Hepatocyte (in vitro differentiated cells): ENCODE measurements around the gene LYZL4. TPM values are rescaled to one million over a fixed set of nuclear protein-coding genes. Genes with fewer than 3 reads are reported as not detected.

ENCODE experiments used
- DNase-seq: peaks from one replicate; pipeline ENCODE4 v3.0.0-alpha.2; 2016; ENCODE audit warnings: low spot score
- H2AFZ ChIP-seq: fragments of 200-600 bp; sonication (generic); 2 replicates; pipeline ENCODE4 v1.6.0; 2016; ENCODE audit warnings: antibody characterized with exemption, mild to moderate bottlenecking
- H3K27ac ChIP-seq: fragments of 200-600 bp; sonication (generic); 2 replicates; pipeline ENCODE4 v1.5.1; 2016; ENCODE audit warnings: mild to moderate bottlenecking
- H3K27me3 ChIP-seq: fragments of 200-600 bp; sonication (generic); 2 replicates; pipeline ENCODE4 v1.6.1; 2016
- H3K36me3 ChIP-seq: fragments of 200-600 bp; sonication (generic); replicated peaks from 2 replicates; pipeline ENCODE4 v1.5.1; 2016; ENCODE audit warnings: low read depth; ENCODE audit not compliant: insufficient read depth
- H3K4me1 ChIP-seq: fragments of 200-600 bp; sonication (generic); 2 replicates; pipeline ENCODE4 v1.5.1; 2016; ENCODE audit warnings: mild to moderate bottlenecking, moderate library complexity; ENCODE audit not compliant: insufficient read depth
- H3K4me2 ChIP-seq: fragments of 200-600 bp; sonication (generic); 2 replicates; pipeline ENCODE4 v1.6.0; 2016
- H3K4me3 ChIP-seq: fragments of 200-600 bp; sonication (generic); 2 replicates; pipeline ENCODE4 v1.5.1; 2016; ENCODE audit warnings: mild to moderate bottlenecking
- H3K79me2 ChIP-seq: fragments of 200-600 bp; sonication (generic); 2 replicates; pipeline ENCODE4 v1.6.0; 2017; ENCODE audit warnings: mild to moderate bottlenecking
- H3K9me2 ChIP-seq: fragments of 200-600 bp; sonication (generic); replicated peaks from 2 replicates; pipeline ENCODE4 v1.6.0; 2017; ENCODE audit warnings: mild to moderate bottlenecking; ENCODE audit not compliant: insufficient read depth
- H3K9me3 ChIP-seq: fragments of 200-600 bp; sonication (generic); 2 replicates; pipeline ENCODE4 v1.5.1; 2016; ENCODE audit warnings: low read depth, mild to moderate bottlenecking
- H4K20me1 ChIP-seq: fragments of 200-600 bp; sonication (generic); 2 replicates; pipeline ENCODE4 v1.6.0; 2016; ENCODE audit warnings: mild to moderate bottlenecking; ENCODE audit not compliant: insufficient read depth, poor library complexity, severe bottlenecking
- CTCF ChIP-seq: fragments of 200-600 bp; sonication (generic); IDR thresholded peaks from 2 replicates; pipeline ENCODE4 v1.5.1; 2016; ENCODE audit warnings: antibody characterized with exemption, mild to moderate bottlenecking; ENCODE audit not compliant: poor library complexity
- EZH2 ChIP-seq: fragments of 200-600 bp; sonication (generic); IDR thresholded peaks from 2 replicates; pipeline ENCODE4 v1.6.1; 2016; ENCODE audit warnings: antibody characterized with exemption, mild to moderate bottlenecking, borderline replicate concordance
- EZH2phosphoT487 ChIP-seq: fragments of 200-600 bp; sonication (generic); IDR thresholded peaks from one replicate; pipeline ENCODE4 v1.6.1; 2018; ENCODE audit warnings: antibody characterized with exemption, mild to moderate bottlenecking, low read depth, moderate library complexity; ENCODE audit not compliant: unreplicated experiment, severe bottlenecking
- WGBS: methylation state at CpG from one replicate; pipeline ENCODE4 v1.1.6; 2016; ENCODE audit warnings: low lambda C conversion rate; ENCODE audit errors: missing lambda C conversion rate; 5-methylcytosine and 5-hydroxymethylcytosine counted together
- polyA plus RNA-seq: library from polyadenylated mRNA; unstranded; fragments of >200 nt; fragmentation: Nextera tagmentation; extraction: Ambion mirVana; gene quantifications from 2 replicates; pipeline ENCODE4 v1.2.1, GENCODE V29; 2016
- total RNA-seq: library from RNA; depleted of rRNA; stranded (reverse); fragments of >200 nt; gene quantifications from 2 replicates; pipeline ENCODE4 v1.2.3, GENCODE V29; 2014

Gene LYZL4
- total and polyA plus RNA-seq, 2 experiments from 2014 or later: not detected

DNA sequence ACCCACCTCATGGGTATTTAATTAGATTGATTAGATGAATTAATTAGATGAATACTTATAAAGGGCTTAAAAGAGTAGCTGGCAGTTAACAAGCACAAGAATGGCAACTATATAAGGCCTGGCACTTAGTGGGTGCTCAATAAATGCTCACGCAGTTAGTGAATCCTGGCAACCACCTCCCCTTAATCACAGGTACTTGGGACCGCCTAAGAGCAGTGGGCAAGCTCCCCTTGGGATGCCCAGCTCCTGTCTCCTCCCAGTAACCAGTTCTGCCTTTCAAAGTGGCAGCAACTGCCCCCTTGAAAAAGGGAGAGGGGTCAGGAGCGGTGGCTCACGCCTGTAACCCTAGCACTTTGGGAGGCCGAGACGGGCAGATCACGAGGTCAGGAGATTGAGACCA, 4.6 kb downstream of the LYZL4 start:
- no peaks in the 10 kb centered on the region for H4K20me1 ChIP-seq
- H3K4me2 ChIP-seq: no peak overlapping the region
- H3K27me3 ChIP-seq: no peaks in the 10 kb centered on the region
- H3K36me3 ChIP-seq: no peaks in the 10 kb centered on the region
- TF ChIP-seq EZH2: no peak
- TF ChIP-seq EZH2phosphoT487: no peak
- no peak for TF ChIP-seq CTCF
- H3K79me2 ChIP-seq: no peaks in the 10 kb centered on the region
- DNase-seq: no peak
- H3K27ac ChIP-seq: no peak overlapping the region
- H3K9me3 ChIP-seq: no peaks in the 10 kb centered on the region
- H2AFZ ChIP-seq: no peak overlapping the region
- H3K4me1 ChIP-seq: no peaks in the 10 kb centered on the region
- H3K9me2 ChIP-seq: no peaks in the 10 kb centered on the region
- 94% methylated on average over 7 of the region's 7 CpGs for WGBS
- H3K4me3 ChIP-seq: no peak overlapping the region

GRCh38 chr3:42403737-42404136, 6.7 kb downstream of the LYZL4 start:
- DNase-seq: no peak
- H3K27ac ChIP-seq: no peak overlapping the region
- no peak overlapping the region for H3K4me3 ChIP-seq
- no peaks in the 10 kb centered on the region for H3K9me3 ChIP-seq
- no peaks in the 10 kb centered on the region for H3K4me1 ChIP-seq
- no peaks in the 10 kb centered on the region for H3K36me3 ChIP-seq
- H3K79me2 ChIP-seq: no peaks in the 10 kb centered on the region
- no peak overlapping the region for H2AFZ ChIP-seq
- no peaks in the 10 kb centered on the region for H3K9me2 ChIP-seq
- H3K4me2 ChIP-seq: no peak overlapping the region
- no peak for TF ChIP-seq EZH2
- TF ChIP-seq CTCF: no peak
- TF ChIP-seq EZH2phosphoT487: no peak
- 90% methylated on average over 3 of the region's 3 CpGs for WGBS
- H3K27me3 ChIP-seq: no peaks in the 10 kb centered on the region
- no peaks in the 10 kb centered on the region for H4K20me1 ChIP-seq

- no peak overlapping the region for H2AFZ ChIP-seq
- no peaks in the 10 kb centered on the region for H3K36me3 ChIP-seq
- no peaks in the 10 kb centered on the region for H3K4me1 ChIP-seq
- no peak for DNase-seq
- no peaks in the 10 kb centered on the region for H3K27me3 ChIP-seq
- H3K4me3 ChIP-seq: no peak overlapping the region
- H3K27ac ChIP-seq: no peak overlapping the region
- no peaks in the 10 kb centered on the region for H3K9me3 ChIP-seq
- WGBS: 91% methylated on average over 2 of the region's 2 CpGs
- H3K9me2 ChIP-seq: no peaks in the 10 kb centered on the region
- H3K4me2 ChIP-seq: no peak overlapping the region
- H3K79me2 ChIP-seq: no peaks in the 10 kb centered on the region
- no peaks in the 10 kb centered on the region for H4K20me1 ChIP-seq
- TF ChIP-seq CTCF (no peak), EZH2 (no peak), EZH2phosphoT487 (no peak)
These were observed 7.9 kb downstream of the LYZL4 start for GRCh38 chr3:42402394-42403096.
